H1 (cell line): ENCODE measurements around the gene MACROD2.

ENCODE experiments used
- CEBPB ChIP-seq: IDR thresholded peaks from 2 replicates; pipeline ENCODE4 v1.6.1; 2012; ENCODE audit warnings: low read depth, low read length
- GABPA ChIP-seq: IDR thresholded peaks from 2 replicates; pipeline ENCODE4 v1.6.1; 2011; ENCODE audit warnings: mild to moderate bottlenecking, low read length, moderate library complexity, borderline replicate concordance; ENCODE audit not compliant: insufficient read depth
- GTF2F1 ChIP-seq: IDR thresholded peaks from 2 replicates; pipeline ENCODE4 v1.6.1; 2012; ENCODE audit warnings: low read depth, low read length, improper control_type of control experiment, borderline replicate concordance
- JUND ChIP-seq: IDR thresholded peaks from 2 replicates; pipeline ENCODE4 v1.6.1; 2011; ENCODE audit warnings: mild to moderate bottlenecking, improper control_type of control experiment, low read length
- POLR2A ChIP-seq, 2 experiments: IDR thresholded peaks; 1 replicate in 1 of 2; 2 replicates in 1 of 2; pipeline ENCODE4 v1.6.1; 2011; ENCODE audit warnings: low read depth in 2 of 2, low read length in 2 of 2, mild to moderate bottlenecking in 2 of 2; ENCODE audit errors: control extremely low read depth in 1 of 2
- POLR2AphosphoS5 ChIP-seq: IDR thresholded peaks from 2 replicates; pipeline ENCODE4 v1.6.1; 2011; ENCODE audit warnings: low read depth, low read length
- RAD21 ChIP-seq, 2 experiments: IDR thresholded peaks in 1 of 2; conservative IDR thresholded peaks in 1 of 2; 2 replicates each; pipeline ENCODE4 v1.6.1; 2011; ENCODE audit warnings: low read depth in 2 of 2, low read length in 2 of 2, improper control_type of control experiment in 1 of 2, inconsistent platforms in 1 of 2, mild to moderate bottlenecking in 1 of 2, moderate library complexity in 1 of 2
- RFX5 ChIP-seq: IDR thresholded peaks from 2 replicates; pipeline ENCODE4 v1.6.1; 2011; ENCODE audit warnings: low read depth, low read length, improper control_type of control experiment, borderline replicate concordance
- RXRA ChIP-seq: IDR thresholded peaks from 2 replicates; pipeline ENCODE4 v1.6.1; 2011; ENCODE audit warnings: low read depth, mild to moderate bottlenecking, low read length, moderate library complexity; ENCODE audit not compliant: insufficient read depth
- SP1 ChIP-seq: IDR thresholded peaks from 2 replicates; pipeline ENCODE4 v1.6.1; 2011; ENCODE audit warnings: low read depth, low read length
- SUZ12 ChIP-seq: fragments of 200-600 bp; sonication (generic); IDR thresholded peaks from 2 replicates; pipeline ENCODE4 v1.6.1; 2012; ENCODE audit warnings: mild to moderate bottlenecking, inconsistent platforms, low read length, moderate library complexity, mixed read lengths
- TCF12 ChIP-seq: IDR thresholded peaks from 2 replicates; pipeline ENCODE4 v1.6.1; 2011; ENCODE audit warnings: low read depth, mild to moderate bottlenecking, low read length
- TEAD4 ChIP-seq: IDR thresholded peaks from 2 replicates; pipeline ENCODE4 v1.6.1; 2012; ENCODE audit warnings: low read depth, low read length, inconsistent platforms, mixed read lengths
- TF ChIP-seq, protein P1 (sequence below), 3 experiments: IDR thresholded peaks; 1 replicate in 2 of 3; 2 replicates in 1 of 3; pipeline versions ENCODE4 v1.5.1 to v1.6.1; 2011; ENCODE audit warnings: low read length in 3 of 3, mild to moderate bottlenecking in 3 of 3, inconsistent platforms in 2 of 3, low read depth in 1 of 3, moderate library complexity in 1 of 3; ENCODE audit not compliant: insufficient read depth in 1 of 3; ENCODE audit errors: control extremely low read depth in 1 of 3

DNA sequence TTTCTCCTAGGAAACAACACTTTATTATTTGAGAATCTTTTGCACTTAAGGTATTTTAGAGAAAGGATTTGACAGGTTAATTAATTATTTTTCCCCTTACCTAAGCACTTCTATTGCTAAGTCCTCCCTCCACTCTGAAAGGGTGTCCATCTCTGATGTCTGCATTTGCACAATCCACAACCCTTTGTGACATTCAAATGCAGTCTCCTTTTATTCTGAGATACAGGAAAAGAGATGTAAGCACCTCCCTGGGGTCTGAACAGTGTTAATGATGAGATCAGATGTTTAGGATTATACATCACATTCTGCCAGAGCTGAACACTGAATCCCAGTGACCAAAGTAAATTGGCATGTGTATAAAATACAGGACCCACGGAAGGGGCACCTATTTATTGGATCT, 1206.3 kb downstream of the MACROD2 start:
- TF ChIP-seq SP1 (no peak), RFX5 (no peak), GTF2F1 (no peak), RXRA (no peak), POLR2A (IDR thresholded peaks at IDR 0.05; ENCODE audit: control extremely low read depth in 1 of 2, low read depth in 2 of 2, low read length in 2 of 2) (no peak), TEAD4 (no peak), POLR2AphosphoS5 (no peak), RAD21 (IDR thresholded peaks at IDR 0.05 in 1 of 2, conservative IDR thresholded peaks at IDR 0.05 in 1 of 2; ENCODE audit: low read depth in 2 of 2, low read length in 2 of 2) (no peak), TCF12 (no peak), SUZ12 (no peak), CEBPB (no peak), JUND (no peak), GABPA (no peak)
- TF ChIP-seq, protein P1, sequence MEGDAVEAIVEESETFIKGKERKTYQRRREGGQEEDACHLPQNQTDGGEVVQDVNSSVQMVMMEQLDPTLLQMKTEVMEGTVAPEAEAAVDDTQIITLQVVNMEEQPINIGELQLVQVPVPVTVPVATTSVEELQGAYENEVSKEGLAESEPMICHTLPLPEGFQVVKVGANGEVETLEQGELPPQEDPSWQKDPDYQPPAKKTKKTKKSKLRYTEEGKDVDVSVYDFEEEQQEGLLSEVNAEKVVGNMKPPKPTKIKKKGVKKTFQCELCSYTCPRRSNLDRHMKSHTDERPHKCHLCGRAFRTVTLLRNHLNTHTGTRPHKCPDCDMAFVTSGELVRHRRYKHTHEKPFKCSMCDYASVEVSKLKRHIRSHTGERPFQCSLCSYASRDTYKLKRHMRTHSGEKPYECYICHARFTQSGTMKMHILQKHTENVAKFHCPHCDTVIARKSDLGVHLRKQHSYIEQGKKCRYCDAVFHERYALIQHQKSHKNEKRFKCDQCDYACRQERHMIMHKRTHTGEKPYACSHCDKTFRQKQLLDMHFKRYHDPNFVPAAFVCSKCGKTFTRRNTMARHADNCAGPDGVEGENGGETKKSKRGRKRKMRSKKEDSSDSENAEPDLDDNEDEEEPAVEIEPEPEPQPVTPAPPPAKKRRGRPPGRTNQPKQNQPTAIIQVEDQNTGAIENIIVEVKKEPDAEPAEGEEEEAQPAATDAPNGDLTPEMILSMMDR (IDR thresholded peaks at IDR 0.05; ENCODE audit: control extremely low read depth in 1 of 3, insufficient read depth in 1 of 3, low read depth in 1 of 3, low read length in 3 of 3): no peak
